AG09319 (cell line): ENCODE measurements around the gene THSD4.

Source experiments
- DNase-seq: peaks from one replicate; pipeline ENCODE4 v3.0.0-alpha.2; 2010; ENCODE audit warnings: low read depth; ENCODE audit errors: extremely low read depth
- CTCF ChIP-seq: IDR thresholded peaks from 2 replicates; pipeline ENCODE4 v1.5.1; 2011; ENCODE audit warnings: low read depth, mild to moderate bottlenecking, inconsistent platforms, low read length, moderate library complexity

Gene THSD4

GRCh38 chr15:71237456-71238188, 122.4 kb downstream of the THSD4 start:
- no peak for TF ChIP-seq CTCF
- DNase-seq, result peak; percentile 49

GRCh38 chr15:71238926-71239325, 123.7 kb downstream of the THSD4 start:
- DNase-seq, result no peak
- no peak for TF ChIP-seq CTCF

- no peak for TF ChIP-seq CTCF
- DNase-seq, result no peak
These were observed 124.5 kb downstream of the THSD4 start for GRCh38 chr15:71239592-71240364.

GRCh38 chr15:71242292-71242691, 127.0 kb downstream of the THSD4 start:
- no peak for TF ChIP-seq CTCF
- DNase-seq, result no peak

GRCh38 chr15:71244250-71244649, 129.0 kb downstream of the THSD4 start:
- no peak for TF ChIP-seq CTCF
- no peak for DNase-seq

GRCh38 chr15:71245588-71245987, 130.3 kb downstream of the THSD4 start:
- no peak for DNase-seq
- TF ChIP-seq CTCF, result no peak

- TF ChIP-seq CTCF, result no peak
- no peak for DNase-seq
These were observed 133.1 kb downstream of the THSD4 start for GRCh38 chr15:71248386-71248785.
